ENCODE measurements around the gene RNASEH2A. TPM values are rescaled to one million over a fixed set of nuclear protein-coding genes. Genes with fewer than 3 reads are reported as not detected.

The RNASEH2A gene
- polyA plus RNA-seq, 2 of the 4 experiments (the other 2 are of a cell fraction): 37.2 to 45.5 TPM

- TF ChIP-seq HMGXB4 (CRISPR knock-in tag; IDR thresholded peaks at IDR 0.05; ENCODE audit: borderline replicate concordance): no peak
Observed at GRCh38 chr19:12757544-12758274, 48.7 kb upstream of the RNASEH2A start (continued).

- ATAC-seq (no peak), FAIRE-seq (no peak), DNase-seq (ENCODE audit: low read depth in 1 of 2, low spot score in 1 of 2) (no peak)
- H3K4me2 ChIP-seq: no peak overlapping the region
- ChIA-PET CTCF (interaction anchor here (0.9 to 38.2 kb wide), 13 partner anchors 9 to 131 kb away, joined by 3 to 901 read pairs (median 6); partner anchors contain the start of genes BEST2, GCDH, GET3 and HOOK2), POLR2A (no interaction called here)
- H3K27ac ChIP-seq: no peak overlapping the region
- H3K4me1 ChIP-seq: 0 out of 3 replicates have a peak, but pooled peaks cover 3% of the 10 kb centered on the region
- TF ChIP-seq ESRRA (IDR thresholded peaks at IDR 0.05; ENCODE audit: borderline replicate concordance, low read length) (no peak), TP53 (CRISPR knock-in tag; IDR thresholded peaks at IDR 0.05) (no peak), POLR2AphosphoS2 (conservative IDR thresholded peaks at IDR 0.05; ENCODE audit: low read length) (no peak)
- no peak overlapping the region for H3K4me3 ChIP-seq
- H3K9me3 ChIP-seq: no peaks in the 10 kb centered on the region
- 93% methylated on average over 6 of the region's 6 CpGs for WGBS (ENCODE audit: missing lambda C conversion rate)
Observed at GRCh38 chr19:12759686-12760085, 46.7 kb upstream of the RNASEH2A start.

- no peak overlapping the region for H3K4me2 ChIP-seq
- H3K27ac ChIP-seq: no peak overlapping the region
- CTCF ChIA-PET: interaction anchor here (0.9 to 38.2 kb wide), 7 partner anchors 6 to 84 kb away, joined by 3 to 901 read pairs (median 79); partner anchors contain the start of genes BEST2, GET3, HOOK2 and JUNB
- H3K4me3 ChIP-seq: no peak overlapping the region
- H3K9me3 ChIP-seq: no peaks in the 10 kb centered on the region
- H3K4me1 ChIP-seq: no peaks in the 10 kb centered on the region
- 95% methylated on average over 11 of the region's 11 CpGs for WGBS (ENCODE audit: missing lambda C conversion rate)
- FAIRE-seq: no peak
- ATAC-seq: no peak
- TF ChIP-seq JUN (IDR thresholded peaks at IDR 0.05): no peak
- no peak for TF ChIP-seq CEBPB (IDR thresholded peaks at IDR 0.05)
- no peak for TF ChIP-seq CBX2 (IDR thresholded peaks at IDR 0.05; ENCODE audit: borderline replicate concordance, low read depth)
- no peak for TF ChIP-seq JUNB (IDR thresholded peaks at IDR 0.05)
- no peak for TF ChIP-seq HMGXB4 (CRISPR knock-in tag; IDR thresholded peaks at IDR 0.05; ENCODE audit: borderline replicate concordance)
- no peak for TF ChIP-seq FOSL2 (IDR thresholded peaks at IDR 0.05)
- TF ChIP-seq FOSL2 (CRISPR knock-in tag; IDR thresholded peaks at IDR 0.05): no peak
- no peak for TF ChIP-seq EHMT2 (IDR thresholded peaks at IDR 0.05; ENCODE audit: low read depth)
- no peak for TF ChIP-seq PHF8 (IDR thresholded peaks at IDR 0.05; ENCODE audit: borderline replicate concordance, low read depth)
- no peak for TF ChIP-seq SMC3 (IDR thresholded peaks at IDR 0.05)
- TF ChIP-seq CHD2 (IDR thresholded peaks at IDR 0.05; ENCODE audit: low read length, partially characterized antibody): no peak
- no peak for TF ChIP-seq POLR2AphosphoS2 (conservative IDR thresholded peaks at IDR 0.05; ENCODE audit: low read length)
- TF ChIP-seq NR3C1 (IDR thresholded peaks at IDR 0.05): no peak
- no peak for TF ChIP-seq GATA3 (IDR thresholded peaks at IDR 0.05; ENCODE audit: borderline replicate concordance)
- no peak for TF ChIP-seq ZFP36 (IDR thresholded peaks at IDR 0.05; ENCODE audit: borderline replicate concordance, partially characterized antibody)
- POLR2A ChIA-PET: no interaction called here
- no peak for DNase-seq (ENCODE audit: low read depth in 1 of 2, low spot score in 1 of 2)
Observed at GRCh38 chr19:12763100-12763499, 43.3 kb upstream of the RNASEH2A start.

GRCh38 chr19:12764698-12765097 is 41.7 kb upstream of the RNASEH2A start:
- CTCF ChIA-PET: interaction anchor here (0.6 to 38.2 kb wide), 15 partner anchors 4 to 183 kb away, joined by 3 to 901 read pairs (median 8); partner anchors contain the start of genes BEST2, DNASE2, GET3 and HOOK2
- no peak overlapping the region for H3K27ac ChIP-seq
- no peak for ATAC-seq
- H3K4me1 ChIP-seq: no peaks in the 10 kb centered on the region
- POLR2A ChIA-PET: interaction anchor here (2.1 kb wide), 1 partner anchor 28 kb away, joined by 32 read pairs; the partner anchor contains the start of gene JUNB
- H3K4me2 ChIP-seq: no peak overlapping the region
- no peak overlapping the region for H3K4me3 ChIP-seq
- H3K9me3 ChIP-seq: no peaks in the 10 kb centered on the region
- TF ChIP-seq SMC3 (IDR thresholded peaks at IDR 0.05) (no peak), FOSB (CRISPR knock-in tag; IDR thresholded peaks at IDR 0.05) (no peak), ZSCAN20 (CRISPR knock-in tag; IDR thresholded peaks at IDR 0.05) (no peak), ZC3H11A (IDR thresholded peaks at IDR 0.05) (no peak), ZNF302 (CRISPR knock-in tag; IDR thresholded peaks at IDR 0.05) (no peak), CBX2 (IDR thresholded peaks at IDR 0.05; ENCODE audit: borderline replicate concordance, low read depth) (no peak), MAZ (IDR thresholded peaks at IDR 0.05; ENCODE audit: borderline replicate concordance, low read depth, low read length) (no peak), TP53 (CRISPR knock-in tag; IDR thresholded peaks at IDR 0.05) (no peak), FOSL2 (IDR thresholded peaks at IDR 0.05) (no peak), FOSL2 (CRISPR knock-in tag; IDR thresholded peaks at IDR 0.05) (no peak), USF2 (IDR thresholded peaks at IDR 0.05) (no peak), ZFP36 (IDR thresholded peaks at IDR 0.05; ENCODE audit: borderline replicate concordance, partially characterized antibody) (no peak), RAD21 (conservative IDR thresholded peaks at IDR 0.05 in 1 of 2, IDR thresholded peaks at IDR 0.05 in 1 of 2) (no peak)
- WGBS (ENCODE audit: missing lambda C conversion rate): 94% methylated on average over 16 of the region's 16 CpGs
- FAIRE-seq: no peak
- no peak for DNase-seq (ENCODE audit: low read depth in 1 of 2, low spot score in 1 of 2)
